Fibroblast of skin of abdomen (primary cell): ENCODE measurements around the gene MEN1.
A peak's percentile ranks its signal among the peaks of the same experiment; 100 is the strongest.
"Not testable (repeated sequence)": the region's sequence is repeated elsewhere in the genome, so short reads cannot be mapped to it uniquely, and the experiment has no call there.

Source experiments
- DNase-seq: peaks from one replicate; pipeline ENCODE4 v3.0.0-alpha.2; 2013

MEN1 gene

DNA sequence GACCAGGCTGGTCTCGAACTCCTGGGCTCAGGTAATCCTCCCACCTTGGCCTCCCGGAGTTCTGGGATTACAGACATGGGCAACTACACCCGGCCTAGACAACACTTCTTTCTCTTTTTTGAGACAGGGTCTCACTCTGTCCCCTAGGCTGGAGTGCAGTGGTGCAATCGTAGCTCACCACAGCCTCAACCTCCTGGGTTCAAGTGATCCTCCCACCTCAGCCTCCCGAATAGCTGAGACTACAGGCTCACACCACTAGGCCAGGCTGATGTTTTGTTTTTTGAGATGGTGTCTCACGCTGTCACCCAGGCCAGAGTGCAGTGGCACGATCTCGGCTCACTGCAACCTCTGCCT lies 35.4 kb upstream of the MEN1 start:
- DNase-seq, result not testable (repeated sequence)

DNA sequence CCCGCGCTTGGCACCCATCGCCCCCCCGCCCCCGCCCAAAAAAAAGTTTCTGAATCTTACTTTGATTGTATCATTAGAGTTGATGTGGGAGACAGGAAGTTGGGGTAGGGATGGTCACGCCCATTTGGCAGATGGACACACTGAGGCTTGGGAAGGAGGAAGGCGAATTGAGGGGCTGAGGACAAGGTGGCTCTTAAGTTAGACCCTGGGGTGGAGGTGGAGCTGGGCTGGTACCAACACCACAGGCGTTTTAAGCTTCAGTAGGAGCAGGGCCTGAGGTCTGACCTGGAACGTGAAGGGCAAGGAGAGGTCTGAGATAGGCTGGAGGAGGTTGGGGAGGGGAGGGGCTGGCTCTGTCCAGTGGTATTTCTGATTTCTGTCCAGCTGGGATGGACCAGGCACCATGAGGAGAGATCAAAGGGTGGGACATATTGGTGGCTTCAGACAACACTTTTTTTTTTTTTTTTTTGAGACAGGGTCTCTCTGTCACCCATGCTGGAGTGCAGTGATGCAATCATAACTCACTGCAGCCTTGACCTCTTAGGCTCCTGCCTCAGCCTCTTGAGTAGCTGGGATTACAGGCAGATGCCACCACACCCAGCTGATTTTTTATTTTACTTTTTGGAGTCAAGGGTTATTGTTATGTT lies 34.9 kb upstream of the MEN1 start:
- no peak for DNase-seq

DNA sequence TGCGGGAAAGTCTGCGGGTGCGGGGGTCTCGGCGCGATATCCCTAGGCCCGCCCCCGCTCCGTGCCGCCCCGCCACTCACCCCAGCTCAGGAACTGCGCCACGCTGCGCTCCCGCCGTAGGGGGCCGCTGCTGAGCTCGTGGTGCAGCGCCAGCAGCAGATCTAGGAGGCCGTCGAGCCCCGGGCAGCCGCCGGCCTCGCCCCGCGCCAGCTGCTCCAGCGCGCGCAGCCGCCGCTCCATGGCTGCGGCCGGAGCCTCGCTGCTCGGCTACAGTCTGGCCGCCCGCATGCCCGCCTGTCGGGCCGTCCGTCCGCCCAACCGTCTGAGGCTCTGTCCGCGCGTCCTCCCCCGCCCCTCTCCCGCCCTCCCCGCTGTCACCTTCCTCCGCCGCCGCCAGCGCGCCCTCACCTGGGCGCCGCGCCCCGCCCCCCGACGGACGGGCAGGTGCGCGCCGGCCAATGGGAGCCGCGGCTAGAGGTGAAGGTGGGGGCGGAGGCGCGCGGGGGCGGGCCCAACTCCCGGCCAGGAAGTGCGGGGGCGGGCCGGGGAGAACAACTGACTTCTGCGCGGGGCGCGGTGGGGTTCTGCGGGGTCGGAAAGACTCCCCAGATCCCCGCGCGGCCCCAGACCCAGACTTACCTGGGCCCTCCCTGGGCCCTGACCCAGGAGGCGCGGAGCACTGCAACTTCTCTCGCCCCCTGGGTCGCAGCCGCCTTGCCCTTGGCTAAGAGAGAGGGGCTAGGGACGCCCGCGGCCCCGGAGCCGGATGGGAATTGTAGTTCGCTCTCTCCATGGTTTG lies 34.2 kb upstream of the MEN1 start, which contains the start of gene CDC42BPG:
CDC42BPG (minus strand) TSS at position 324 of the 799 bp plus-strand sequence; CDS start at position 240, 84 bp downstream.
- DNase-seq, result peak; percentile 57

DNA sequence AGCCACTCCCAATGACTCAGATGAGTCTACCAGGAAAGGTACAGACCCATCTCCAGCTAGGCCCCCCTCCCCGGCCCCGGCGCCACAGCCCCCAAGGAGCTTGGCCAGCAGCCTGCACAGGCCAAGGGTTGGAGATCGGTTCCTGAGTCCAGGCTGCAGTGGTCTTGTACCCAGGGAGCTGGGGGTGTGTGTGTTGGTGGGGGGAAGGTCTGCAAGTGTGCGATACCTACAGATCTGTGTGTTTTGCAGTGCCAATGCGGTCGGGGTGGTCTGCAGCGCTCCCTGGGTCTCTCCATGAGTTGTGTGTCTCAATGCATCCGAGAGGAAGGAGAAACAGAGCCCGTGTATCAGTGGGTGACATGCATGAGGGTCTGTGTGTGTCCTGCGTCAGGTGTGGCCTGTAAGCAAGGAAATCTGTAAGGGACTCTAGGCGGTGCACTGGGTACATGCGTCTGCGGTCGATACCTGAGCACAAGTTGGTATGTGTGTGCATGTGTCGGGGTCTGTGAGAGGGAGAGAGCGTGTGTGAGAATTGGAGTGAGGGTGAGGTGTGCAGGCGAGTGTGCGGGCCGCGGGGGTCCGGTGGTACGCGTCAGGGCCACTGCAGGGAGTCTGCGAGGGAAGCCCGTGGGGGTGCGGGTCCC lies 33.5 kb upstream of the MEN1 start:
- no peak for DNase-seq

DNA sequence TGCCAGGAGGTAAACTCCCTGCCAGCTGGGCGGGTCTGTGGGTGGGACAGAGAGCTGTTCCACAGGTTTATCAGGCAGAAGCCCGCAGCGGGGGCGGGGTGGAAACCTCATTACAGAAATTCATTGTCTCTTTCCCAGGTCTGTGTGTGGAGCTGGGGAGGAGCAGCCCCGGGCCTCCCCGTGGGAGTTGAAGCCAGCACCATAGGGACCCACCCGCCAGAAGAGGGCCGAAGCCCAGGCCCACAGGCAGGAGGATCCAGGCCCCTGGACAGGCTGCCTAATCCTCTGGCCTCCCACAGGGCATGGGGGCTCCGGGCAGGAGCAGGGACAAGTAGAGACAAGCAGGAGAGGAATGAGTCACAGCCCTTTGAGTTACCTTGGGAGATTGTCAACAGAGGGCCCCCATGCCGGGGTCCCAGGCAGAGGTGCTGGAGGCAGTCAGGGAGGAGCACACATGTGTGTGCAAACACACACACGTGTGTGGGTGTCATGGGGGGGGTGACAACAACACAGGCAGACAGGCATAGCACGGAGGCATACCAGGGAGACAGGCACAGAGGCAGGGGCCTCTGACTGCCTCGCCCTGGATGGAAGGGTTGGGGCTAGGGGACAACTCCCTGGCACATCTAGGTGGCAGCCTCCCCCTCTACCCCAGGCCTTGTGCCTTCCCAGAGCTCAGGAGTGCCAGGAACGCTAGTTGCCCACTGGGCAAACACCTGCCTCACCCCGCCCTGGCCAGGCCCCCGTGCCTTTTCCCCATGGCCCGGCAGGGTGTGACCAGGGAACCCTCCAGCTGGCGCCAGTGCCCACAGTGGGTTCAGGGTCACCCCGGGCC lies 32.7 kb upstream of the MEN1 start:
- DNase-seq, result no peak

DNA sequence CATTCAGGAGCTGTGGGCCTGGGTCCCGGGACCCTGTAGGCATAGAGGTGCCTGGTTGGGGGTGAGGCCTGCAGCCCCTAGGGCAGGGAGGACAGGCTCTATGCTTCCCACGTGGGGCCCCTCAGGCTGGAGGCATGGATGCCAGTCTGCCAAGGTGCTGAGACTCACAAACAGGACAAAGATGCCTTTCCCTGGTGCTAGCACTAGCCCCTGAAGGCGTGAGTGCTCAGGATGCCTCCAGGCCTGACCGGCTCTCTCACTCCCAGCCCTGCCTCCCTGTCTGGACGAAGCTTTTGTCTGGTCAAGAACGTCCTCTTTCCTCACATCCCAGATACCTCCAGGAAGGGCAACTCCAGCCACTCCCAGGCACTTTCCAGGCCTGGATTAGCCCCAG lies 32.0 kb upstream of the MEN1 start:
- no peak for DNase-seq

DNA sequence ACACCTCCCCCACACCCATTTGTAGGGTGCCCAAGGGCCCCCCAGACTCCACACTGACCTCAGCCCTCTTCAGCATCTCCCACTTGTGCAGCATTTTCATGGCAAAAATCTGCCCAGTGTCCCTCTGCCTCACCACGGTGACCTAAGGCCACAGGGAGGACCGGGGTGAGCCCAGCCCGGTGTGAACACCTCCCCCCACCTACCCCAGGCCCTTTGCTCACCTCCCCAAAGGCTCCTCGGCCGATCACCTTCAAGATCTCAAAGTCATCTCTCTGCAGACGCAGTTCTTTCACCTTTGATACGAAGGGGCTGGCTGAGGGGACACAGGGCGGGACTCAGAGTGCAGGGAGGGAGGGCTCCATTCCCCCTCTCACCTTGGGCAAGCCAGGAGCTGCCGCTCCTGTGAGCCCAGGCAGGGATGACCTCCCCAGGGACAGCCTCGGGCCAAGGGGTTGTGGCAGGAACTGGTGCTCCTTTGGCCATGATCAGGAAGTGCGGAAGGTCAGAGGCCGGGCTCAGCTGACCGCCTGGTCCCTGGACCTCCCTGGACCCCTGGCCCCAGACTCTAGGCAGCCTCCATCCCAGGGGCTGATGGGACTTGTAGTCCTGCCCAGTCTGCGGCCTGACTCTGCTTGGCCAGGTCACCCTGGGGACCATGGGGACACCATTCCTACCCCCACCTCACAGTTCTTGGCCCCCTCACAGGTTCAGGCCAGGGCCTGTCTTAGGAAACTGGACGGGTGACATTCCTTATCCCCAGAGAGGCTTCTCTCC lies 31.4 kb upstream of the MEN1 start:
- no peak for DNase-seq

DNA sequence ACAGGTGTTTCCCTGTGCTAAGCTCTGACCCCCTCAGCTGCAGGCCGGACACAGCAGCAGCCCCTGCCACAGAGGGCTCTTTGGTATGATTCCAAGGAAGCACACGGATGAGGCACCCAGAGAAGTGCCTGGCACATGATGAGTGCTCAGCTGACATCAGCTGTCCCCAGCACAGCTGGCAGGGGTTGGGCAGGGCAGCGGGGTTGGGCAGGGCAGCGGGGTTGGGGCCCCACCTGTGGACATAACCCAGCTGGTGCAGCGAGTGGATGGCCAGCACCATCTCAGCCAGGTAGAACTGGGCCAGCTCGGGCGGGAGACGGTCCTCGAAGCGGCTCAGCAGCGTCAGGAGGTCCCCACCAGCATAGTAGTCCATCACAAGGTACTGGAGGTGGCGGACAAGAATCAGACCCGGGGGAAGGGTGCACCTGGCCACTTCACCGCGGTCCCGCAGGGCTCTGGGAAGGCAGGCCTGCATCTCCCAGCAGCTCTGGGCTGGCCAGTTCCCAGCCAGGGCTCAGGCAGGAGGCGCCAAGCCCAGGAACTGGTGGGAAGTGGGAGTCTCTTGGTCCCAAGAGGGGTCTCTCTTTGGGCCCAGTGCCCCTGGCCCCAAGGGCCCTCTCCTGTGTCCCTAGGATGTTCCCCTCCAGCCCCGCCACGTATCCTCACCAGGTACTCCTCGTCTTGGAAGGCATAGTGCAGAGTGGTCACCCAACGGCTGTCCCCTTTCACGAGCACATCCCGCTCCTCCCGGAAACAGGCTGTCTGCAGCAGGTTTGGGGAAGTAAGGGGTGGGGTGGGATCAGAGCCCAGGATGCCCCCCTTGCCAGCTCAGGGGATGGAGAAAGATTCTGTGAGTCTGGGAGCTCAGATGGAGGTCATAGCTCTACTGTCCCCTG lies 29.8 kb upstream of the MEN1 start:
- no peak for DNase-seq

DNA sequence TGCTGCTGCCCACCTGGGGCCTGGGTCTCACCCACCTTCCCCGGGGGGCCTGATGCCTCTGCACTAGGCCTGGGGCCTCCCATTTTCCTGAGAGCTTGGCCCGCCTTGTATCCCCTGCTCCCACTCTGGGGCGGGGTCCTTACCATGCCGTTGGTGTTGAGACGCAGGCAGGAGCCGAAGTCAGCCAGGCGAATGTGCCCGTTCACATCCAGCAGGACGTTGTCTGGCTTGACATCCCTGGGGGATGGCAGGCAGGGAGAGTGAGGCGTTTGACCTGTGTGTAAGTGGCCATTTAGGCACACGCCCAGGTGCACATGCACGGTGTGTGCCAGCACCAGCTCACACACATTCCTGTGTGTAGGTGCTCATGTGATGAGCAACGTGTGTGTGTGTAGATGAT lies 29.0 kb upstream of the MEN1 start:
- no peak for DNase-seq

DNA sequence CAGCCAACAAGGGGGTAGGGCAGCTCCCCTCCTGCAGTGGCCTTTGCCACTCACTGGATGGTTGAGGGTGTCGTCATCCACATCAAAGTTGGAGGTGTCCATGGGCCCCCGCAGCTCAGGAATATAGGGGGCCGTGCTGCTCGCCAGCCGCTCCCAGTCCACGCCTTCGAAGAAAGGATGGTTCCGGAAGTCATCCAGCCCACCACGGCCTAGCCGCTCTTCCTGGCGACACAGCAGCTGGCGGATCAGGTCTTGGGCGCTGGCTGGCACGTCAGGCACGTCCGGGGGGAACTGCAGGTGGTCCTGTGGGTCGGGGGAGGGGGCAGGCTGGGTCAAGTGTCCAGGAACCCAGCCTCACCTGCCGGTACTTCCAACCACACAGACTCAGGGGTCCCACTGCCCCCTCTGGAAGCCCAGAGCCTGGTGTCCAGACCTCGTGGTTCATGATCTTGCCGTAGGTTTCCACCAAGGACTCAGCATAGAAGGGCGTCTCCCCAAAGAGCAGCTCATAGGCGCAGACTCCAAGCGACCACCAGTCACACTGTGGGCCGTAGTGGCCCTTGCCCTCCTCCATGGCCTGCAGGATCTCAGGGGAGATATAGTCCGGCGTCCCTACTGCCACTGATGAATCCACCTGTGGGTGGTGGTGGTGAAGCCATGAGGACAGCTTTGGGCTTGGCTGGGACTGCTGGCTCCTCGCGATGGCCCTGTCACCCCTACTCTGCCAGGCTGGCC lies 28.4 kb upstream of the MEN1 start:
- no peak for DNase-seq

DNA sequence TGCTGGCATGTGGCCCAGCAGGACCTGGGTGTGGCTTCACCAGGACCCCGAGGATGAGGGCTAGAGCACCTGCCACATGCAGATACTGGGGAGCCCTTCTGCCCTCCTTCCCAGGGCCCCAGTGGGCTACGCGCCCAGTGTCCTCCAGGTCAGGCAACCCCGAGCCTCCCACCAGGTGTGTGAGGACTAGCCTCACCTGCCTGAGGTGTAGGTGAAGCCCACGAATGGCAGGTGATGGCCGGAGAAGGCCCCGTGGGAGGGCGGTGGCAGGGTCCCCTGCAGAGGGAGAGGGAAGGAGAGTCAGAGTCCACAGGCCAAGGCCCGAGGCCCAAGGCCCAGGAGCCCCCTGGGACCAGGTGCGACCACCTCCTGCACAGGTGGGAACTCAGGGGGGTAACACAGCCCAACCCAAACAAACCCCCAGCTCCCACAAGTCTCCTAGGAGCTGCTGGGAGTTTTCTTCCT lies 27.6 kb upstream of the MEN1 start:
- DNase-seq, result no peak

DNA sequence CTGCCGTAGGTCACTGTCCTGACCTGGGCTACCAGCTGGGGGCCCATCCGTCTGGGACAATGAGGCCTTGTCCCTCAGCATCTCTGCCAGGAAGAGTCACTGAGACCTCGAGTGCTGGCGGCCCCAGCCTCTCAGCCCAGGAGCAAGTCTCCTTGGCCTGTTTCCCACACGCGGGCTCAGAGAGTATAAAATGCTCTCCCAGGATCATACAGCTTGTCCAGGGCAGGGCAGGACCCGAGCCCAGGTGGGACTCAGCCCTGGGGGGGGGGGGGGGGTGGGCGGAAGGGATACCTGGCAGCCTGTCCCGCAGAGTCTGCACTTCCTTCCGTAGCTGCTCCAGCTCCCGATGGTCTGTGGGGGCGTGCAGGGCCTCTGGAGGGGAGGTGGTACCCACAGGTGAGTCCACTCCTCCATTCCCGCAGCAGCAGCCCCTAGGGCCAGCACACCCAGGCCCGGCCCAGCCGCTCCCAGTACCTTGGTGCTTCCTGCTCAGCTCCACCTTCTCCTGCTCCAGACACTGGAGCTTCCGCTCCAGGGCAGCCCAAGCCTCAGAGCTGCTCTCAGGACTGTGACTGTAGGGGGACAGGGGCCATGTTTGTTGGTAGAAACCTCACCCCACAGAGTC lies 26.2 kb upstream of the MEN1 start:
- DNase-seq, result no peak

DNA sequence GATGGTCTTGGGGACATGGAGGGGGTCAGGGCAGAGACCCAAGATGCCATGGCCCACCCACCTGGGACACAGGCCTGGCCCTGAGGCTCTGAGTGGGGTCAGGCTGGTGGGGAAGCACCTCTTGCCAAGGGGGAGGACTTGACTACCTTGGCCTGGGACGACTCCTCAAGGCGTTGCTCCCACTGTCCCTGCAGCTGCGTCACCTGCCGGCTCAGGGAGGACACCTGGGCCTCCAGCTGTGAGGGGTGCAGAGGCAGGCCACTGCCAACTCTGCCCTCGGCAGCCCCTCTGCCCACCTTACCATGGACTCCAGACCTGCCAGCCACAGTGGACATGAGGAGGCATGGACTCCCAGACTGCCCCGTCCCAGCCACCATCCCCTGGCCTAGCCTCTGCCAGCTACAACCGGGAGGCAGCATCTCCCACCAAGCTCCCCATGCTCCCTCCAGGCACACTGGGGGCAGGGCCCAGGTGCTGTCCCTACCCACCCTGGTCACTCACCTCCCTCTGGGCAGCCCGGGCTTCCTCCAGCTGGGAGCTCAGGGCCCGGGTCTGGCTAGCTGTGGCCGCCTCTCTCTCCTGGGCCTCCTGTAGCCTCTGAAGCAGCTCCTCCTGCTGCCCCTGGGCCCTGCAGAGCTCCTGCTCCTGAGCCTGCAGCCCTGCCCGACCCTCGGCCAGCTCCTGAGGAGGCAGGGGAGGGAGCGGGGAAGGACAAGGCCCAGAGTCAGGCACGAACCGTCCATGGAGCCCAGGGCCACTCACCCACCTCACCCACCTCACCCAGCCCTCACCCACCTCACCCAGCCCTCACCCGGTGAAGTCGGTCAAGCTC lies 25.5 kb upstream of the MEN1 start:
- no peak for DNase-seq

DNA sequence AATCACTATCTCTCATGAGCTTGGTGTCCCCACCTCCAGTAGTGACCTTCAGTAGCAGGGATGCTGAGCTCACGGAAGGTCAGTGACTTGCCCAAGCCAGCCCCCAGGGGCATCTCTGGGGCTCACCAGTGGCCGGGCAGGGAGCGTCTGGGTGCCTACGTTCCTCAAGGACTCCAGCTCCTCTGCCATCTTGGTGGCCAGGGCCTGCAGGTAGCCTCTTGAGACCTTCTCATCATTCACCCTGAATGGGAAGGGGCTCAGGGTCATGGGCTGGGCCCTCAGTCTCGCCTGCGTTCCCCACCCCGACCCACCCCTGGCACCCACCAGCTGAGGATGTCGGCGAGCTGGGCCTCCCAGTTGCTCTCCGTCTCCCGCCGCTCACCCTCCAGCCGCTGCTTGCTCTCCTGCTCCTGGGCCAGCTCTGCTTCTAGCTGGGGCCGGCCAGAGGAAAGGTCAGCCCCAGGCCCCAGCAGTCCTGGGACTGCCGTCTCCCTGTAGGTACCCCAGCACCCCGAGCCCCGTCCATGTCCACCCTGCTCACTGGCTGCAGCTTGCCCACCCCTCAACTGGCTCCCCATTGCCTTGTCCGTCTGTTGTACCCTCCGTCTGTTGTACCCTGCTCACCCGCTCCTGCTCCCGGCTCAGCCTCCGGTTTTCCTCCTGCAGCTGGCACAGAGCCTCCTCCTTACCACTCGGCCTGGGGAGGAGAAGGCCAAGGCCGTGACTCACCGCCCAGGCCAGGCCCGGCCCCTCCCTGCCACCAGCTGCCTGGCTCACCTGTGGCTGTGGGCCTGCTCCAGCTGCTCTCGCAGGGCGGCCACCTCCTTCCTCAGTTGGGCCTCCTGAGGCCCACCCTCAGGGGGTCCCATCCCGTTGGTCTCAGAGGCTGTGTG lies 24.6 kb upstream of the MEN1 start:
- no peak for DNase-seq

DNA sequence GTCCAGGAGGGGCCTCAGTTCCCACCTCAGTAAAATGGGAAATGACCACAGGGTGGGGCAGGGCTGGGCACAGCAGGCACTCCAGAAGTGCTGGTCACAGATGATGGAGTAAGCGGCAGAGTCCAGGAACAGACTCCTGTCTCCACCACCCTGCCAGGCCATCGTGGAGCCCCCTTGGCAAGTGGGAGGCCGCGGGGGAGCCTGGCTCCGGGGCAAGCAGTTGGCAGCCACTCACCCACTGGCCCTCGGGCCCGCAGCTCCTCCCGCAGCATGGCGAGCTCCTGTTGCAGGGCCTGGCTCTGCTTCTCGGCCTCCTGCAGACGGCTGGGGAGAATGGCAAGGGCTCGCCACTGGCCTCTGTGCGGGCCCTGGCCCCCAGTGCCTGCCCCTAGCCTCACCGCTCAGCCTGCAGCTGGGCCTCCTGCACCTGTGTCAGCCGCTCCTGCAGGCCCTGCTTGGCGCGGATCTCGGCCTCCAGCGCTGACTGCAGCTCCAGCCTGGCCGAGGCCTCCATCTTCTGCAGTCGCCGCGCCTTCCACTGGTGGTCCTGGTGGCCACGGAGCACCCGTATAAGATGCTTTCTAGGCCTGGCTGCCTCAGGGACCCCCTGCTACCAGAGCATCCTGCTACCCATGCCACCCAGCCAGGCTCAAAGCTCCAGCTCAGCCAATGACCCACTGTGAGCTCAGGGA lies 23.8 kb upstream of the MEN1 start:
- no peak for DNase-seq

DNA sequence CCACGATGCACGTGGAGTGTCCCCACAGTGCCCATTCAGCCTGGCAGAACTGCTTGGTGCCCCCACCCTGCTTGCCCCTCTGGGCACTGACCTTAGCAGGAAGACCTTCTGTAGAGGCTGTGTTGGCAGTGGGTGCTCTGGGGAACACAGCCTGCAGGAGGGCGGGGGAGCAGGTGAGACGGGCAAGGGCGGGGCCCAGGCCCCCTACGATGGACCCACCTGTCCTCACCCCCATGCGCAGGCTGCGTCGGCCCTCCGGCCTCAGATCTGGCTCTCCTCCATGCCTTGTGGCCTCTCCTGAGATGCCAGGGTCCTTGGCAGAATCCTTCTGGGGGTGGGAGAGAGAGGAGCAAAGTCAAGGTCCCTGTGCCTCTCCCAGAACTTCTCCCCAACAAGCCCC lies 23.2 kb upstream of the MEN1 start:
- DNase-seq, result no peak

DNA sequence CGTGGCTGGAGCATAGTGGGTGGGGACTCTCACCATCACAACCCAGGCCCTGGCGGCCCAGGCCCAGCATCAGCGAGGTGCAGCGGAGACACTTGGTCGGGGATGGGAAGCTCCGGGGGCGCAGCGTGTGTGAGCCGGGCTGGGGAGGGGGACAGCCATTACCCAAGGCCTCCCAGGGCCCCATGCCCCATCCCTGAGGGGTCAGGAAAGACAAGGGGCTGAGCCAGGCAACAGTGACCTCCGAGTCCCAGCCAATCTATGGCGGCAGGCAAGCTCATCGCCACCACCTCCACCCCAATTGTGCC lies 22.8 kb upstream of the MEN1 start:
- DNase-seq, result no peak
